Colon (tissue), 2 donors: ENCODE results near the gene TAPT1.

Experiments used
- FAIRE-seq: peaks from 2 replicates; lab custom pipeline; 2012; peaks lifted over from hg19 to GRCh38; lab: Jason Lieb, UNC
- donor health status: control.
- donor health status: control.

Gene TAPT1

GRCh38 chr4:16131293-16131692 is 95.0 kb downstream of the TAPT1 start:
- FAIRE-seq, result no peak

DNA sequence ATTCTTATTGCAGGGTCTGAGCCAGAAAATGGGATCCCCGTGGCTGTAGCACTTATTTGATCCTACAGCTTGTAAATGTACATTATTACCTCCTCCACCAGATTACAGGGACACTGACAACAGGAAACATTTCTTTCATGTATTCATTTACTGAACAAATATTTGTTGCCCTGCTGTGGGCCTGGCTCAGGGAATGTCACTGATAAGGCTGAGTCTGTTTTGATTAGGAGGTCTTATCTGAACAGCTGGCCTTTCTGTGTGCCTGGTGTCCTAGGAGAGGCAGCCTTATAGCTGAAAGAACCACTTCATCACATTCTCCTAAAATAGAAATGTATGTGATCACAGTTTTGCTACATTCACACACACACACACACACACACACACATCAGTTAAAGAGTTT is 96.9 kb downstream of the TAPT1 start:
- no peak for FAIRE-seq

GRCh38 chr4:16126714-16127113 is 99.6 kb downstream of the TAPT1 start:
- no peak for FAIRE-seq

- no peak for FAIRE-seq
Observed at GRCh38 chr4:16125571-16126445, 100.5 kb downstream of the TAPT1 start.

- FAIRE-seq, result no peak
Observed at GRCh38 chr4:16124232-16124631, 102.0 kb downstream of the TAPT1 start.

GRCh38 chr4:16123356-16124084 is 102.8 kb downstream of the TAPT1 start:
- no peak for FAIRE-seq

GRCh38 chr4:16122784-16123183 is 103.5 kb downstream of the TAPT1 start:
- no peak for FAIRE-seq

DNA sequence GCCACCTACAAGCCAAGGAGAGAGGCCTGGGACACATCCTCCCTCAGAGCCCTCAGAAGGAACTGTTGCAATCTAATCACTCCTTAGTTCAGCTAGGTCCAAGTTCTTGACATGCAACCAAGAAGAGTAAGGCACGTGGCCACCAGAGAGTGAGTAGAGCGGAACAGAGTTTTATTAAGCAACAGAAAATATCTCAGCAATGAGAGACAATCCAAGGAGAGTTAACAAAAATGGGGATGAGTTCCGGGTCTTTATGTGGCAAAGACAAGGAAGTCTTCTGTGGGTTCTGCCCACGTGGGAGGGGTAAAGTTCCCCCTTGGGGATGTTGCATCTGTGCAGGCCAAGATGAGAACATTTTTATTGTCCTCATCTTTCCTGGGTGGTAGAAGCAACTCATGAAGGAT is 104.0 kb downstream of the TAPT1 start:
- no peak for FAIRE-seq

- FAIRE-seq, result no peak
Observed at GRCh38 chr4:16120720-16121119, 105.6 kb downstream of the TAPT1 start.

DNA sequence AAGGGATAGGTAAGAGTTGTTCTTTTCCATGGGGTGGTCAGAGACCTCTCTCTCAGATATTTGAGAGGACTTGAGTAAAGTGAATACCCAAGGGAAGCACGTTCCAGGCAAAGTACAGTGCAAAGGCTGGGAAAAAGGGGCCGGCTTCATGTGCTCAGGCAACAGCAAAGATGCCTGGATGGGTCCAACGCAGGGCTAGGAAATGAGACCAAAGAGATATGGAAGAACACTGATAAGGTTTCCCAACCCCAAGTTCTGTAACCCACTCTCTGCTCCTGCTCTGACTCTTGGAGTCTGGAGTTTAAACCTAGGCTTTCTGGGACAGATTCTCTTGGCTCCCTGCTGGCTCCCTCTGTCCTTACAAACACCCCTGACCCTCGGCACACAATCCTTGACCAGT is 106.3 kb downstream of the TAPT1 start:
- FAIRE-seq, result no peak

DNA sequence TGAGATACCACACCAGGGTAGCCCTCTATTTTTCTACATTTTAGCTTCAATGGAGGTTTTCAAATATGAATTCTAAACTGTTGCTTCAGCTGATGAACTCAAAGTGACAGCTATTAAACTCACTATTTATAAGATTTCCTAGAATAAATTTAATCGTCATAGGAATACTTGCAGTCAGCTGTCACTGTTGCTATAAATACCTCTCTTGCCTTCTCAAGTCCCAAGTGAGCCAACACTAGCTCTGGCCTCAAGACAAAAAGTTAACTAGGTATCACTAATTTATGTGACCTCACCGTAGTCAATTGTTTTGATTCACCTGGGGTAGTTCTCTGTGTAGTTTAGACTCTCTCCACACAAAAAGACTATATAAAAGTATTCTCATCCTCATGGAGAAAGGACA is 108.2 kb downstream of the TAPT1 start:
- FAIRE-seq, result no peak

- no peak for FAIRE-seq
Observed at GRCh38 chr4:16117164-16117563, 109.1 kb downstream of the TAPT1 start.

DNA sequence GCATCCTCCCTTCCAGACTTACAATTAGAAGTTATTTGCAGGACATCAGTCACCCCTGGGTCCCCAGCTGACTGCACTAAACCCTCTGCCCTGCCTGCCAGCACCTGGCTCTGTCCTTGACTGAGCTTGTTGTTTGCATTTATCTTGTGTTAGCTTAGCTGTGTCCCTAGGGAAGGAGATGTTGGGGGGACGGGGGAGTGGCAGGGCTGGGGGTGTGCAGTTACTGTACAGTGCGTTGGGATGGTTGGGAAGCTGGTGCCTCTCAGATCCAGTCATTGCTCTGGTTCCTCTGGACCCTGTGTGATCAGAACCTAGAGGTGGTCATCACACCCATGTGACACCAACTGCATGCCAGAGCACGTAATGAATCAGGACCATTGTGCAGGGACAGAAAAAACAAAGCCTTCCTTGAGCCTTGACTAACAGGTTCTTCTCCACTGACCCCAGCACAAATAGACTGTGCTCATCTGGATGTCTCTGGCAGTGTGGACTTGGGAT is 109.7 kb downstream of the TAPT1 start:
- FAIRE-seq, result no peak

DNA sequence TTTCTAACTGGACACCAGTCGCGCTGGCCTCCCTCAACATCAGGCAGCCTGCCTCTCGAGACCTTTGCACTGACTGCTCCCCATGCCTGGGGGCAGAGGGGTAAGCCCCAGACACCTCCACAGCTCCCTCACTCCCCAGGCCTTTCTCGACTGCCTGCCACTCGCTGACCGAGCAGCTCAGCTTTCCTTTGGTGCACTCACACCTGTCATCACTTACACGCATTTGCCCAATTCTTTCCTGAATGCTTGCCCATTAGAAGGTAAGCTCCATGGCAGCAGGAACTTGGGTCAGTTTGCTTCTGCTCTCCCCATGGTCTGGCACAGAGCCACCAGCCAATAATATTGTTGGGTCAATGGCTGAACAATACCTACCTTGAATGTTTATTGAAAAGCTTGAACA is 110.3 kb downstream of the TAPT1 start:
- FAIRE-seq, result no peak

GRCh38 chr4:16114546-16114945 is 111.7 kb downstream of the TAPT1 start:
- FAIRE-seq, result no peak

DNA sequence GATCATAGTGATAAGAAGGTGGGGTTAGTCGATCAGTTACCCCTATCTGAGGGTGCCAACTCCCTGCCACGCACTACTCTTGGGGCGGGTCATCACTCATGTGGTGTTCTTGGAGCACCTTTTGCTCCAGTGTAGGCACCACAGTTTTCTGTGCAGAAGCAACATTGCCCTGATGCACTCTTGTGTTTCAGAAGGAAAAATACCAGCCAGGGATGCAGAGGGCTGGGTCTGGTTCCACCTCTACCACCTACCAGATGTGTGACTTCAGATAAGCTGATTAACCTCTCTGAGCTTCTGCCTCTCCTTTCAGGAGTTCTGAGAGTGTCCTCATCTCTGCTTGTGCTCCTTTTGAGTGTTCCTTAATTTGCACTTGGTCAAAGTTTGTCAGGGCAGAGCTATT is 112.5 kb downstream of the TAPT1 start:
- no peak for FAIRE-seq

- FAIRE-seq, result no peak
Observed at GRCh38 chr4:16111533-16111932, 114.7 kb downstream of the TAPT1 start.

- no peak for FAIRE-seq
Observed at GRCh38 chr4:16110661-16111290, 115.5 kb downstream of the TAPT1 start.
